HG03469 (cell line): ENCODE results near the gene MRPL43.
A peak's percentile ranks its signal among the peaks of the same experiment; 100 is the strongest.

Experiments
- ATAC-seq: cut with Tn5 transposase; IDR thresholded peaks from one replicate; pipeline ENCODE4 v1.9.1; 2021; ENCODE audit warnings: mild to moderate bottlenecking, moderate library complexity, moderate number of reproducible peaks; ENCODE audit not compliant: unreplicated experiment

Gene MRPL43

GRCh38 chr10:101020427-101021075 lies 33.3 kb upstream of the MRPL43 start:
- ATAC-seq, result no peak

DNA sequence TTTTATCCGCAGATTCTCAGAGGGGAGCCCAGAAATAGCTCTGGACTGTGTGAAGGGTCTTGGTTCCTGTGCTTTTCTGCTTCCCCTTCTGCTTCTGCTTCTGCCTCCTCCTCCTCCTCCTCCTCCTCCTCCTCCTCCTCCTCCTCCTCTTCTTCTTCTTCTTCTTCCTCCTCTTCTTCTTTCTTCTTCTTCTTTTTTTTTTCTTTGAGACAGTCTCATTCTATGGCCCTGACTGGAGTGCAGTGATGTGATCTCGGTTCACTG lies 32.1 kb upstream of the MRPL43 start:
- no peak for ATAC-seq

GRCh38 chr10:101018600-101019439 lies 31.5 kb upstream of the MRPL43 start:
- ATAC-seq, result no peak

DNA sequence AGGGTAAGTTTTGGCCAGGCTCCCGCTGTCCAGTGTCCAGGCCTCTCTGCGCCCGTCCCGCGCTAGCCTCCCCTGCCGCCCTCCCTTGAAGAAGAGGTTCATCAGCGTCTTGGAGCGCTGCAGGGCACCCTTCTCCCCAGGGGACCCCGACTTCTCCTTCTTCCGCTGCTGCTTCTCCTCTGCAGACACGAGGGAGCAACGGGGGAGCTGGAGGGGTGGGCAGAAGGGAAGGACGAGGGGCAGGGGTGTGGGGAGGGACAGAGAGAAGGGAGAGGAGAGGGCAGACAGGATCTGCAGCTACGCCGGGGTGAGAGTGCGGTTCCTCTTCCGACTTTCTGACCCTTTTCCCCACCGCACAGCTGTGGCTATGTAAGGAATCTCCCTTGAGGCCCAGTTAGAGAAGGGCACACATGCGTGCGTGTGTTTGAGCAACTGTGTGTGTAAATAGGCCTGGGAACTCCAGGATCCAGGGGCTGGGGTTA lies 30.9 kb upstream of the MRPL43 start:
- no peak for ATAC-seq

DNA sequence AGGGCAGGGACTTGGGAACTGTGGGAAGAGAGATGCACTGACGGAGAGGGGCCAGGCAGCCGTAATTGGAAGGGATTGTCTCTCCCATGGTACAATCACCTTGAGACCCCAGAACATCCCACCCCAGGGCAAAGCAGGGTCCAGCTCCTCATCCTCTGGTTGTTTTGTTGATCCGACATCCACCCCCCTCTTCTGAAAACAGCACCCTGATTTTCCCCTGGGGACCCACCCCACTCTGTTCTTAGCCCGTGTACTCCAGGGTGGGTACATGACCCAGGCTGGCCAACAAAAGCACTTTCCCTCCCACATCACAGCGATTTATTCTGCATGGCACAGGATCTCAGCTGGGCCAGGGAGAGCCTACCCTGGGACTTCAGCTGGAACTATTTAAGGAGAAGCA lies 29.5 kb upstream of the MRPL43 start:
- no peak for ATAC-seq

DNA sequence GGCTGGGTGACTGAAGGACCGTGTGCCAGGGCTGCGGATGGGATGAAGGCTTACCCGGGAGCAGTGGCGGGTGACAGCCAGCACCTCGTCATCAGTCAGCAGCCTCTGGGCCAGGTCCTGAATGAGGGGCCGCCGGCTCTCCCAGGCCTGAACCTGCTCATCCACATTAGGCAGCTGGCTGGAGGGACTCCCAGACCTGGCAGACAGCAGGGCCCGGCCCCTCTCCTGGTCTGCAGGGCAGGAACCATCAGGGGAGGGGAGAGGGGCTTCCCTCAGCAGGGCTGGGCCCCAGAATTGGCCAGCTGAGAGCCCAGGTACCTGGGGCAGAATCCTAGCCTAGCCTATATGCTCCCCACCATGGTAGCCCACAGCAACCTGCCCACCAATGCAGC lies 28.3 kb upstream of the MRPL43 start:
- ATAC-seq, result no peak

DNA sequence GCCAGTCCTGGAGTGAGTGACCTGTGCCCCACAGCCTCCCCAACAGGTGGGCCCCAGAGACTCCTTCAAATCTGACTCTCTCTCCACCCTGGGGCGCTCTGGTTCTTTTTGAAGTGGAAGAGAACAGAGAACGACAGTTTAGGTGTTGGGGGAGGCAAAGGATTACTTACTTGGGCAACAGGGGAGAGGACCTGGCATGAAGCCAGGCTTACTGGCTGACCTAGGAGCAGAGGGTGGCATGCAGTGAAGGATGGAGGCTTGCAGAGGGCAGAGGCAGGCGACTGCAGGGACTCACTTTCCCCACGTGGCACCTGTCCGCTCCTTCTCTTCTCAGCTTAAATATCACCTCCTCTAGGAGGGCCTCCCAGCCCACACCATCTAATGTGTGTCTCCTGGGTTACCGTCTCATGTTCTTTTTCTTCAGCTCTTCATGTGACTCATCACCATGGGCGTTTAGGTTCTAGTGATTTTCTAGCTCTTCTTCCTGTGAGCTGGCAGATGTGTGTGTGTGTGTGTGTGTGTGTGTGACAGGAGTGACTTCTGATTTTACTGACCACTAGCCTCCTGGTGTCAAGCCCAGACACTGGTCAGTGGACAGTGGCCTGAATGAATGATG lies 27.8 kb upstream of the MRPL43 start:
- ATAC-seq, result no peak

DNA sequence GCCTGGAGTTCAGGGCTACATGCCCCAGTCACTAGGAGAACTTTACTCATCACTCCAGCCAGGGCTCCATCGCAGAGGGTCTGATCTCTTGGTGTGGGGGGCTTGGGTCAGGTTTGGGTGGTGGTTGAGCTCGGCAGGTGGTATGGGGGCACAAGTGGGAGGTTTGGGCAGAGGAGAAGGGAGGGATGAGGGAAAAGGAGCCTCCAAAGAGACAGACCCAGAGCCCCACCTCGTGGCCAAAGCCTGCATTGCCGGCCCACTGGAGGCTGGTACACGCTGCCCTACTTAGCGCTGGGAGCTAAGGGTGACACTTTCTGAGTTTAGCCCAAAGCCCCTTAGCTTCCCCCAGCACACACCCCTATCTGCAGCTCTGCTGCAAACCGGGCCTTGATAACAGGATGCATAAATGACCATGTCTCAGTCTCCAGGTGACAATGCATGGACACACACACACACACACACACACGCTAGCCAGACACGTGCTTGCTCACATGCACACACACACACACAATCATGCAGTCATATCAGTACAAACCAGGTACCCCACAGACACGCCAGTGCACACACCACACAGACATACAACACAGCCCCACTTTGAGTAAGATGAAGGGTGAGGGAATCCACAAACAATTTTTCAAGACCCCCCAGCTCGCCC lies 27.1 kb upstream of the MRPL43 start:
- no peak for ATAC-seq

DNA sequence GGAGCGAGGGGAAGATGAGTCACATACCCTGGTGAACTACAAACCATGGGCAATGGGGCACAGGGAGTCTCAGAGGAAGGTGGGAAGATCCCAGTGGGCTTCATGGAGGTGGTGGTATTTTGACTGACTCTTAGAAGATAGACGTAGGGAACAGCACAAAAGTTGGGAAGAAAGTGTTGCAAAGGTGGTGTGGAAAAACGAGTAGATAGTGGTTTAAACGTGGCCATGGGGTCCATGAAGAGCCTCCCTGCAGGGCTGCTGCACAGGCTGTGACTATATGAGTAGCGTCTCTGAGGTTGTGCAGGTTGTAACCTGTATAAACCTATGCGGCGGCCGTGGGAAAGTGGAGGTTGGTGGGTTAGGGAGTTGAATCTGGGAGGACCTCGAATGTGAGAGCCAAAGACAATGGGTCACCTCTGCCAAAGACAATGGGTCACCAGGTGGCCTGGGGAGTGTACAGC lies 26.1 kb upstream of the MRPL43 start:
- ATAC-seq, result no peak

DNA sequence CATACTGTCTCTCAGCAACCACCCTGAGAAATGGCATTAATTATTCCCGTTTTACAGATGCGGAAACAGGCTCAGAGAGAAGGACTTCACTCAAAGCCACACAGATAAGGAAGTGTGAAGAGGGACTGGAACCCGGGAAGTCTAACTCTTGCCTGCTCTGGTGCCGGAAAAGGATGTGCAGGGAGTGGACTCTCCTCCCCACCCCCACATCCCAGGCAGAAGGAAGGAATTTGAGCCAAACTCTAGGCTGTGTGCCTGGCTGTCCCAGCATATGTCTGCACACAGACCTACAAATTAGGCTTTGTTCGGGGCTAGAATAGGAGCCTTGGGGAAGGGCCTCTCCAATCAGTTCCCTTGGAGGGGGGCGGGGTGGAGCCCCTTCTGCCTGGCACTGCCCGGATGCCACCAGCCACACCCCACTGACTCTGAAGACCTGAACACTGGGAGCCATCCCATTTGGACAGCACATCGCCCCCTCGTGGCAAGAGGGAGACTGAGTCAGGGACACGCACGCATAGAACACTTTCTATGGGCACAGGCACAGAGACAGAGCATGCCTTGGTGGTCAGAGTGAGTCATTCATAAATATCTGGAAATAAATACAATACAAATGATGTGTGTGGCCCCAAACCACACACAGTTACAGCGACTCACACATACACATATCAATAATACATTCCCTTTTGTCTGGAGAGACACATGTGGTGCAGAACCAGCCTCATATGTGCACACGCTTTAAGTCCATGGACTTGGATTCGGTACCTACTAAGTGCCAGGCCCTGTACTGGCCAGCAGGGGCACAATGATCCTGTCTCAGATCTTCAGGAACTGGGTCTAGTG lies 25.4 kb upstream of the MRPL43 start:
- ATAC-seq, result peak; percentile 75

DNA sequence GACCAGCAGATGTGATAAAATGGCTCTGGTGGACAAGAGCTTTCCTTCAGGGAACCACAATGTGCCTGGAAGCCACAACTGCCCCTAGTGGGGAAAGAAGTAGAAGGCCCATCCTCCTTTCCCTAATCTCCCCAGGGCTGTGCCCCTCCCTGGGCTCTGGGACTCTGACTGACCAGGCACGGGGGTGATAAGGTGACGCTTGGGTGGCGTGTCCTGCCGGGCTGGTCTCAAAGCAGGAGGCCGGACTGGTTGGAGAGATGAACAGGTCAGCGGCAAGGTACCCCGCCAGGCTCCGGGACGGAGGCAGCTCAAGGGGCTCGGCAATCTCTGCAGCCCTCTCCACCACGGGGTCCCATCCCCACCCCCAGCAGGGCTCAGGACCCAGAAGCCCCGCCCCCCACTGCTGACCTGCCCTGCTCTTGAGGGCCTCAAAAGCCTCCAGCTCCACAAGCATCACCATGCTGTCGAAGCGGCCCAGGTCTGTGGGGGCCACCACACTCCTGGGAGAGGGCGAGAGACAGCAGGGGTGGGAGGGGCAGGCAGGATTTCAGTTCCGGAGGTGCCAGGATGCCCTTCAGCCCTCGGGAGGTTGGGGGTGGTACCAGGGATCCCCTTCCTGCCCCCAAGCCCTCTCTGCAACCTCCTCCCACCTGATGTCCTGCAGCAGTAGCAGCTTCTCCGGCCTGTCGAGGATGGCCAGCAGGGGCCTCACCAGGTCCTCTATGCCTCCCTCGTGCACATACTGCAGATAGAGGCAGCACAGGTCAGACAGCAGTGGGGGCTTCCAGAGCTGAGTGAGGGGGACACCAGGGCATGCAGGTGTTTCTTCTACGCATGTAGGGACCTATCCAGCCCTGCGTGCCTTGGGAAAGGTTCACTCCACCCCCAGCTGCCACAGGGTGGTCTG lies 24.5 kb upstream of the MRPL43 start:
- ATAC-seq, result no peak

DNA sequence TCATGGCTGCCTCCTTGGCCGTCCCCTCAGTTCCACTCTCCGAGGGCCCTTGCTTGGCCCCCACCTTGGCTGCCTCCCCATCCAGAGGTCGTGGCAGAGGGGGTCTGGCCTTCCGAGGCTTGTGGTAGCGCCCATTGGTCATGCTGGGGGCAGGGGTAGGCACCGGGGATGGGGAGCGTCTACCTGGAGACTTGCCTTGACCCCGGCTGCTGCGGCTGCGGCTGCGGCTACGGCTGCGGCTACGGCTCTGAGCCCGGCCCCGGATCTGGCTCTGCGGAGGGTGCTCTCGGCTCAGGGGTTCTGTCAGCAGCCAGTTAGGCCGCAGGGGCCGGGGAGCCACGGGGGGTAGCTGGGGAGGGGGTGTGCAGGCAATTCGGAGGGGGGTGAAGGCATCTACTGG lies 23.0 kb upstream of the MRPL43 start:
- ATAC-seq, result no peak

GRCh38 chr10:101008823-101009423 lies 21.6 kb upstream of the MRPL43 start:
- ATAC-seq, result no peak

GRCh38 chr10:101007915-101008822 lies 20.9 kb upstream of the MRPL43 start:
- no peak for ATAC-seq

- ATAC-seq, result no peak
Measured at GRCh38 chr10:101007099-101007711, 19.9 kb upstream of the MRPL43 start.

- no peak for ATAC-seq
Measured at GRCh38 chr10:101006593-101007098, 19.3 kb upstream of the MRPL43 start.

DNA sequence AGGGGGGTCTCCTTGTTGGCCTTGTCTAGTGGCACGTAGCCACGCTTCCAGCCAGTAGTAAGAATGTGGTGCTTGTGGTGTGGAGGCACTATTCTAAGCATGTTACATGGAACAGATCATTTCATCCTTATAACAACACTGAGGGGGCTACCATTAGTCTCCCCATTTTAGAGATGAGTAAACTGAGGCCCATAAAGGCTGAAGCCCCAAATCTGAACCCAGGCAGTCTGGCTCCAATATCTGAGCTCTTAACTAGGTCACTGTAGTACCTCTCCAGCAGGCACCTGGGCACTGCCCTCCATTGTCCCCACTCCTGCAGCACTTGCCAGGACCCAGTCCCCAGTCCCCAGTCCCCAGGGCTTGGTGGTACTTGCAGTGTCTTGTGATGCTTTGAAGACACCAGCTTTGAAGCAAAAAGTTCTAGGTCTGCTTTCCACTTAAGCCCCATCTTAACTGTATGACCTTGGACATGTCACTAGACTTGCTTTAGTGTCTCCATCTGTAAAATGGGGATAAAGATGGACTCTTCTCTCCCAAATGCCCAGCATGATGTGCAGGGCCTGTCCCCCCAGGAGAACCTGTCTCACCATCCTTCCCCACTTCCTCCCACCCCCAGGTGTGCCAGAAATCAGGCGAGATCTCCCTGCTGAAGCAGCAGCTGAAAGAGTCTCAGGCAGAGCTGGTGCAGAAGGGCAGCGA lies 18.7 kb upstream of the MRPL43 start:
- ATAC-seq, result no peak
